OCI-LY1 (cell line): ENCODE data around the gene TGM2.

Experiments used
- H2AFZ ChIP-seq: fragments of 200-600 bp; sonication (generic), shearing (Covaris generic); 2 replicates; pipeline ENCODE4 v1.6.0; 2014; ENCODE audit warnings: antibody characterized with exemption, mild to moderate bottlenecking, low read length
- H3F3A ChIP-seq: fragments of 200-600 bp; sonication (generic), shearing (Covaris generic); 2 replicates; pipeline ENCODE4 v1.6.0; 2014; ENCODE audit warnings: mild to moderate bottlenecking, antibody characterized with exemption, low read length, moderate library complexity; ENCODE audit not compliant: insufficient read depth
- H3K27ac ChIP-seq: fragments of 200-600 bp; sonication (generic); 2 replicates; pipeline ENCODE4 v1.5.1; 2014; ENCODE audit warnings: low read length, mixed run types, mild to moderate bottlenecking, low read depth; ENCODE audit not compliant: poor library complexity, severe bottlenecking
- H3K27me3 ChIP-seq: fragments of 200-600 bp; sonication (generic); 2 replicates; pipeline ENCODE4 v1.6.0; 2014; ENCODE audit warnings: antibody characterized with exemption, mild to moderate bottlenecking, low read length, moderate library complexity; ENCODE audit not compliant: insufficient read depth
- H3K36me3 ChIP-seq: fragments of 200-600 bp; sonication (generic); 2 replicates; pipeline ENCODE4 v1.6.1; 2014; ENCODE audit warnings: mild to moderate bottlenecking, antibody characterized with exemption, low read length, moderate library complexity, mixed read lengths; ENCODE audit not compliant: insufficient read depth
- H3K4me1 ChIP-seq: fragments of 200-600 bp; sonication (generic); 2 replicates; pipeline ENCODE4 v1.5.1; 2014; ENCODE audit warnings: mild to moderate bottlenecking, low read length, moderate library complexity; ENCODE audit not compliant: insufficient read depth, severe bottlenecking
- H3K4me2 ChIP-seq: fragments of 200-600 bp; sonication (generic), shearing (Covaris generic); 2 replicates; pipeline ENCODE4 v1.6.1; 2014; ENCODE audit warnings: low read length
- H3K4me3 ChIP-seq: fragments of 200-600 bp; sonication (generic); 2 replicates; pipeline ENCODE4 v1.5.1; 2014; ENCODE audit warnings: low read length, low read depth, mild to moderate bottlenecking, mixed read lengths; ENCODE audit not compliant: poor library complexity, severe bottlenecking
- H3K79me2 ChIP-seq: fragments of 200-600 bp; shearing (Covaris generic); 2 replicates; pipeline ENCODE4 v1.6.1; 2016; ENCODE audit warnings: mixed run types, low read length, mixed read lengths; ENCODE audit not compliant: insufficient read depth
- H3K9ac ChIP-seq: fragments of 200-600 bp; sonication (generic), shearing (Covaris generic); 2 replicates; pipeline ENCODE4 v1.6.1; 2014; ENCODE audit warnings: mild to moderate bottlenecking, low read length, mixed read lengths
- H3K9me2 ChIP-seq: fragments of 200-600 bp; sonication (generic), shearing (Covaris generic); 2 replicates; pipeline ENCODE4 v1.6.1; 2014; ENCODE audit warnings: low read depth, mild to moderate bottlenecking, low read length, mixed read lengths
- H3K9me3 ChIP-seq: fragments of 200-600 bp; shearing (Covaris generic); 2 replicates; pipeline ENCODE4 v1.6.1; 2014; ENCODE audit warnings: low read length, mixed read lengths
- H4K20me1 ChIP-seq: fragments of 200-600 bp; sonication (generic), shearing (Covaris generic); 2 replicates; pipeline ENCODE4 v1.6.0; 2016; ENCODE audit warnings: mild to moderate bottlenecking, low read length; ENCODE audit not compliant: insufficient read depth
- EZH2 ChIP-seq: fragments of 200-600 bp; sonication (generic), shearing (Covaris generic); IDR thresholded peaks from 2 replicates; pipeline ENCODE4 v1.8.0; 2017; ENCODE audit warnings: borderline replicate concordance, mixed run types, mild to moderate bottlenecking, antibody characterized with exemption, low read length, moderate library complexity, mixed read lengths
- TF ChIP-seq, protein P1 (sequence below): fragments of 200-600 bp; sonication (generic), shearing (Covaris generic); IDR thresholded peaks from 2 replicates; pipeline ENCODE4 v1.5.1; 2017; ENCODE audit warnings: mild to moderate bottlenecking, antibody characterized with exemption, low read length, moderate library complexity, mixed read lengths

Gene TGM2

DNA sequence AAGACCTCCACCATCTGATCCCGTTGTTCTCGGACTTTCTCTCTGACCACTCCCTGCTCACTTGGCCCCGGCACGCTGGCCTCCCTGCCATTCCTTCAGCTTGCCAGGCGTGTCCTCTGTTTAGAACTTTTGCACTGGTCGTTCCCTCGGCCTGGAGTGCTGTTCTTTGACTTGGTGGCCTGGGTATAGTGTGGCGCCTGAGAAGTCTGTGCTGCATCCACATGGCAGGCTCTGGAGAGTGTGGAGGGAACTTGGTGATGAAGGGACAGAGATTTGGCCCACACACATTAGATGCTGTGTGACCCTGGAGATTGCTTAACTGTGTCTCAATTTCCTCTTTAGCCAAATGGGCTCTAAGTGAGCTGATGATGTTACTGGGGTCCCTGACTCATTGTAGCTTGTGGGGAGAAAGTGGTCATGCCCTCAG, 13.0 kb upstream of the TGM2 start:
- Histone ChIP-seq H4K20me1 (no peaks in the 10 kb centered on the region), H3K79me2 (no peaks in the 10 kb centered on the region), H2AFZ (no peak overlapping the region), H3K9me3 (no peaks in the 10 kb centered on the region), H3K4me1 (no peaks in the 10 kb centered on the region), H3K9me2 (no peaks in the 10 kb centered on the region), H3K36me3 (no peaks in the 10 kb centered on the region), H3K4me2 (no peak overlapping the region), H3K9ac (no peak overlapping the region), H3F3A (no peaks in the 10 kb centered on the region), H3K27ac (no peak overlapping the region), H3K4me3 (no peak overlapping the region), H3K27me3 (no peaks in the 10 kb centered on the region)
- no peak for TF ChIP-seq EZH2
- TF ChIP-seq, protein P1, sequence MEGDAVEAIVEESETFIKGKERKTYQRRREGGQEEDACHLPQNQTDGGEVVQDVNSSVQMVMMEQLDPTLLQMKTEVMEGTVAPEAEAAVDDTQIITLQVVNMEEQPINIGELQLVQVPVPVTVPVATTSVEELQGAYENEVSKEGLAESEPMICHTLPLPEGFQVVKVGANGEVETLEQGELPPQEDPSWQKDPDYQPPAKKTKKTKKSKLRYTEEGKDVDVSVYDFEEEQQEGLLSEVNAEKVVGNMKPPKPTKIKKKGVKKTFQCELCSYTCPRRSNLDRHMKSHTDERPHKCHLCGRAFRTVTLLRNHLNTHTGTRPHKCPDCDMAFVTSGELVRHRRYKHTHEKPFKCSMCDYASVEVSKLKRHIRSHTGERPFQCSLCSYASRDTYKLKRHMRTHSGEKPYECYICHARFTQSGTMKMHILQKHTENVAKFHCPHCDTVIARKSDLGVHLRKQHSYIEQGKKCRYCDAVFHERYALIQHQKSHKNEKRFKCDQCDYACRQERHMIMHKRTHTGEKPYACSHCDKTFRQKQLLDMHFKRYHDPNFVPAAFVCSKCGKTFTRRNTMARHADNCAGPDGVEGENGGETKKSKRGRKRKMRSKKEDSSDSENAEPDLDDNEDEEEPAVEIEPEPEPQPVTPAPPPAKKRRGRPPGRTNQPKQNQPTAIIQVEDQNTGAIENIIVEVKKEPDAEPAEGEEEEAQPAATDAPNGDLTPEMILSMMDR, result no peak

DNA sequence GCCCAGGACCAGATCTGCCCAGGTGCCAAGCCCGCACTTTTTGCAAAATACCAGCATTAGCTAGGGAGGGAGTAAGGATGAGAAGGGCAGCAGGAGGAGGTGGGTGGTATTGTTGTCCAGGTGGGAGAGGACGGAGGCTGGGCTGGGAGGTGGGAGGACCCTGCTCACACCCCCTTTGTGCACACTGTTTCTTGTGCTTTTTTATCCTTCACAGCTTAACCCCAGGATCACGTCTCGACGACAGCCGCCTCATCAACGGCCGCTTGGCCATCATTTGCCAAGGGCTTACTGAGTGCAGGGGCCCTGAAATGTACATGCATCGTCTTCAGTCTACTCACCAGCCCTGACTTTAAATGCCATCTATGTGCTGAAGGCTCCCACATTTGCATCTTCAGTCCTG, 12.1 kb upstream of the TGM2 start:
- H3F3A ChIP-seq, result no peaks in the 10 kb centered on the region
- H3K4me3 ChIP-seq, result no peak overlapping the region
- no peaks in the 10 kb centered on the region for H3K79me2 ChIP-seq
- H3K36me3 ChIP-seq, result no peaks in the 10 kb centered on the region
- no peaks in the 10 kb centered on the region for H4K20me1 ChIP-seq
- H3K9me2 ChIP-seq, result no peaks in the 10 kb centered on the region
- TF ChIP-seq, protein P1, result no peak
- no peak for TF ChIP-seq EZH2
- H3K4me2 ChIP-seq, result no peak overlapping the region
- H3K9me3 ChIP-seq, result no peaks in the 10 kb centered on the region
- H2AFZ ChIP-seq, result no peak overlapping the region
- H3K27me3 ChIP-seq, result peaks cover 2% of the 10 kb centered on the region; the same call in 1 of the 2 replicates
- H3K4me1 ChIP-seq, result no peaks in the 10 kb centered on the region
- H3K9ac ChIP-seq, result no peak overlapping the region
- H3K27ac ChIP-seq, result no peak overlapping the region

DNA sequence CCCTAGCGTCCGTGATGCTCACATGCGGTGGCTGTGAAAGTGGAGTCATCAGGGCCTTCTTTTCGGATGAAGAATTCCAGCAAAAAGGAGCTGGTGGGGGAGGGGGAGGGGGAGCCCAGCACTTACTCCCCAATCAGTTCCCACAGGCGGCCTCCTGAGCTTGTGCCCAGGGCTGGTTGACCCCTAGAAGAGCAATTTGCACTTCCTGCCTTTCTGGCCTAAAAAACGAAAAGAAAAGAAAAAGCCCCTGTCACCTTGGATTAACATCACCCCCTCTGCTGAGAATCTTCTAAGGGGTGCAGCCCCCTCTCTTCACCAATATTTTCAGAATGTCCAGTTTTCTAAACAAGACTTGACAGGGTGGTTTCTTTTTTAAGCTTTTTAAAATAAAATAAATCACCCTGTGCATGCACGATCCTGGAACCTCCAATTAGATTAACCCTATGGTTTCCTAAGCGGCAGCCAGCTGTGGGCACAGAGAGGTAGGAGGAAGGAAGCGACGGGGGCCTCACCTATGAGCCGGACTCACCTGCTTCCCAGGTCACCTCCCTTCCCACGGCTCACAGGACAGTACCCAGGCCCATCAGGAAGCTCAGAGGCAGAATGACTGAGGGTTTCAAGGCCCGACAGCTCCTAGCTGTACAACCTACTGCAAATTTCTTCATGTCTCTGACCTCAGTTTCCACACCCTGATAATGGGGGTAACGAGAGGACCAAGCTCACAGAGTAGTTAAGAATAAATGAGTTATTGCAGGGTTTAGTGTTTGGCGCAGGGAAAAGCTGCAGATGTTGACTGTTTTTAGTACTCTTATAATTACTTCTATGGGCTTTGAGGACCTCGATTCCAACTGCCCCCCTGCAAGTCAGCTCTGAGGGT, 10.5 kb upstream of the TGM2 start:
- Histone ChIP-seq H2AFZ (no peak overlapping the region), H3K4me3 (no peak overlapping the region), H3K4me1 (no peaks in the 10 kb centered on the region), H4K20me1 (no peaks in the 10 kb centered on the region), H3K9me3 (no peaks in the 10 kb centered on the region), H3K27me3 (peaks cover 12% of the 10 kb centered on the region; the same call in 1 of the 2 replicates), H3K4me2 (no peak overlapping the region), H3K27ac (no peak overlapping the region), H3K9me2 (no peaks in the 10 kb centered on the region), H3F3A (no peaks in the 10 kb centered on the region), H3K79me2 (no peaks in the 10 kb centered on the region), H3K36me3 (no peaks in the 10 kb centered on the region), H3K9ac (no peak overlapping the region)
- TF ChIP-seq, protein P1, result no peak
- no peak for TF ChIP-seq EZH2
